Hypothalamus (tissue), 51 donors: ENCODE results near the gene ADGRL3.
A peak's percentile ranks its signal among the peaks of the same experiment; 100 is the strongest.
"Not testable (repeated sequence)": the region's sequence is repeated elsewhere in the genome, so short reads cannot be mapped to it uniquely, and the experiment has no call there.

Source experiments
- DNase-seq, 51 donors: peaks; one replicate each; lab custom pipeline; 2025; lab: John Stamatoyannopoulos, UW

Gene ADGRL3

DNA sequence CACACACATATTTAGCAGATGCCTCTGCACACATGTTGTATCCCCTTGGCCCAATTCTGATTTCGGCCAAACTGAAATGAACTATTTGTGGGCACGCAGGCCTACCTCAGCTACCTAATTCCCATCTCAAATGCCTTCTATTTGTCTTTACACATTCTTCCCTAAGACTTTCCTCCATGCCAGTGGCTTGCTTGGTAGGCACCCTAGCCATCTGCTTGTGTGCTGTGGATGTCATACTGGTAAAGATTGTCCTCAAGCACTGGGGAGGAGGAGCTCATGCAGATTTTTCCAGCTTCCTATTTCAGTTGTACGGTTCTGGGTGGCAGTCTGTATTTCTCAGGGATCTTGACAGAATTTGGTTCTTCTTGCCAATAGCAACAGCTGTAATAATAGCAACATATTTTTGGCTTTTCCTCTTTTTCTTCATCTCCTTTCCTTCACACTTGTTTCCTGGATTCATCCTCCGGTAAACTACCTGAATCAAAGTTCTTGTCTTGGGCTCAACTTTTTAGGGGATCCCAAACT lies 514.3 kb downstream of the ADGRL3 start:
- DNase-seq: no peak

DNA sequence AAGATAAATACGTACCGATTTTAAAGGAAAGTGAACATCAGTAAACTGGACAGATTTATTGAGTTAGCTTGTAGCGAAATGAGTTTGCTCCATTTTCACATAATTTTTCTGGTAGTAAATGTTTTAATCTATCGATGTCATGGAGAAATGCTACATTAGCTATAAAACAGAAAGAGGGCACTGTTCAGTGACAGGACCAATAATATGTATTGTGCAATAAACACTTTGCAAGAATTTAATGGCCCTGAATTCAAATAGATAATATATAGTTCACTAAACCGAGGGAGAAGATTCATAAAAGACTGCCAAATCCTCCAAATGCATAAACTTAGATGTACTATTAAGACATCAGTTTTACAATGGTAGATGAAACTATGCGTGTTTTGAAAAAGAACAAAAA lies 516.3 kb downstream of the ADGRL3 start:
- no peak for DNase-seq

DNA sequence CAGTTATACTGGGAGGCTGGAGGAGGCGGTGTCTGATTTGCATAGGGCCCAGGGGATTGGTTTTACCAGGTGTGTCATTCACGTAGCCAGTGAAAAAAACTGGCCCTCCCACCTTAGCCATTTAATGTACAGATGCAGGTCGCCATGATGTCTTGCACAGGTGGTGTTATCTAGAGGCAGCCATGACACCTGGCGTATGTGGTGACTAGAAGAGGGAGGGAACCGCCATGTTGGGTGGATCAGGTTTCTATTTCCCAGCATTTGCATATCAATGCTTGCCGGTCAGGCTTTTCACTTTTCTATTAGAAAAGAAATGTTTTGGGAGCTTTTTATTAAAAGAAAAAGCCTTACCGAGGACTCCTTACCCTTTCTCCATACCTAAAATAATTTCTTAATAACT lies 523.4 kb downstream of the ADGRL3 start:
- no peak for DNase-seq

DNA sequence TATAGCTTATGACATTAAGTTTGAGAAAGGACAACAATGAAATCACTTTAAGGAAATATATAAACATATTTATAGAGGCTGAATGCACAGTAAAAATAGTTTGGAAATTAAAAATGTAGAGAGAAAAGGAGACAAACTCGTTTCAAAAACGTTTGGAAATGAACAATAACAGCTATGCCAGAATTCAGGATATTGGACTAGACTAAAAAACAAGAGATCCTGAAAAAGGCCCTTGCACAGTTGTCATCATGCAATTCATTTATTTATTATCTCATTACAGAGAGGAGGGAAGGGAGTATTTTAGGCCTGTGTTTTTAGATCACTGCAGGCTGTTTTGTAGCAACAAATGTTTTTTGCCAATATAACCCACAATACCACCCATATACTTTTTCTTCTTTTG lies 527.2 kb downstream of the ADGRL3 start:
- DNase-seq: no peak

DNA sequence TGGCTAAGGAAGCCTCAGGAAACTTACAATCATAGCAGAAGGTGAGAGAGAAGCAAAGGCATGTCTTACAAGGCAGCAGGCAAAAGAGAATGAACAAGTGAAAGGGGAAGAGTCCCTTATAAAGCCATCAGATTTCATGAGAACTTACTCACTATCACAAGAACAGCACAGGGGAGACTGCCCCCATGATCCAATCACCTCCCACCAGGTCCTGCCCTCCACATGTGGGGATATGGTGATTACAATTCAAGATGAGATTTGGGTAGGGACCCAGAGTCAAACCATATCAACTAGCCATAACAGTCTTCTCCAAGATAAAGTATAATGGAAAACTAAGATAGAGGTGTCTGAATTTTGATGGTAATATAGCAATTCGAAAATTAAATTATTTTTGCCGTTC lies 534.3 kb downstream of the ADGRL3 start:
- DNase-seq: no peak

DNA sequence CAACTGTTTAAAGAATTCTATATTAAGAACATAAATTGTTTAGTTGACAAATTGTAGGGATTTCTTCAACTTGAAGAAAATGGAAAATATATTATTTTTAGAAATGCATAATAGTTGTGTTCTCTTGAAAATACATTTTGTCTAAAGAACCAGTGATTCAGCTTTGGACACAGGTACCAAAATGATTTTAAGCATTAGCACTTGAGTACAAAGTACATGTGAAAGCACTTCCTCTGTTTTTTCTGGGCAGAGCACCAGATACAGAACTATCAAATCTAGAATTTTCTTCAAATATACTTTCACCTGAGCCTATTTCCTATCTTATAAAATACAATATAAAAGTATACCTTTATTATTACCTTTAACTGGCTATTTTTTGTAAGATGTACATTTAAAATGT lies 539.8 kb downstream of the ADGRL3 start:
- no peak for DNase-seq

DNA sequence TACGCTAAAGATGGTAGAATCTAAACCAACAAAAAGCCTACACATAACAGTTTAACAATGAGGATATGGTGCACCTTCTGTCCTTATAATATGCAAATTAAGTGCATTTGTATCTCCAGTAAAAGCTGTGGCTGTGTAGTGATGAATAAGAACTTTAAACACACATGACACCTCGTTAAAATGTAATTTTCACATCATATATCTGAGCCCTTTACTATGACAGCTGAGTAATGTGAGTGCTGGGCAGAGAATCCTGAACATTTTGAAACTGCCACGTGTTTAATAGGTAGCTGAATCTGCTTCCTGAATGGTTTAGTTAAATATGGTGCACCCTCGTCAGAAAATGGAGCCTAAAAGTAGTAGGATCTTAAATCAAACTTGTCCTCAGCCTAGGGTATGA lies 540.8 kb downstream of the ADGRL3 start:
- DNase-seq: peak in 2 of 51 donors; percentile 2 to 30

DNA sequence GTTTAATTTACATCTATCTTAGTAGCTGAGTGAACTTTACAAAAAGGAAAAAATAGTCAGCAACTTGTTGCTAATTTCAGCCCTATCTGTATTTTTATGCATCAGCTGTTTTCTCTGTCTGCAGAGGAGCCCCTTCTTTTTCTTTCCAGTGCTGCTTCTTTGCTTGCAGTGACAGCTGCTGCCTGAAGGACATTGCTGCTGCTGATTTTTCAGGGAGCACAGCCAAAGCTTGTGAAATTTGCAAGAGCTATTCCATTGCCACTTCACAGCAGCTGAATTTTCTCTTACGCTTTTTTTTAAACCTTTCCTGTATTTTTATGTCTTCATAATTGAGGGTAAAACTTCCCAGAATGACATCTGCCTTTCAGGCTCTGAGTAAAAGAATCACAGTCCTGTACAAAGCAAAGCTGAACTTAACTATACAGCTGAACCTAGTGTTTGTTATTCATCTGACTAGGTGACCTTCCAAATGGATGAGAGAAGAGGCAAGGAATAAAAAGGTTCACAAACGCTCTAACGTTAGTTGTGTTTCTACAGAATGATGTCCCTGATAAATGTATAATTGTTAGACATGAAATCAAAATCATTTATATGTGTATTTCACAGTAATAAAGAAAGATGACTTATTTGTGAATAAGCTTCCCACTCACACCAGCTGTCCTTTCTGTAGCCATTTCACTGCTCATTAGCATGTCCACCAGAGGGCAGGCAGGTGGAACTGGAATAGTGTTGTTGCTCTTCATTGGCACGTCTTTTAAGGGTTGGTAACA lies 541.4 kb downstream of the ADGRL3 start:
- DNase-seq: peak in 25 of 51 donors; percentile 1 to 57 (median 12)

DNA sequence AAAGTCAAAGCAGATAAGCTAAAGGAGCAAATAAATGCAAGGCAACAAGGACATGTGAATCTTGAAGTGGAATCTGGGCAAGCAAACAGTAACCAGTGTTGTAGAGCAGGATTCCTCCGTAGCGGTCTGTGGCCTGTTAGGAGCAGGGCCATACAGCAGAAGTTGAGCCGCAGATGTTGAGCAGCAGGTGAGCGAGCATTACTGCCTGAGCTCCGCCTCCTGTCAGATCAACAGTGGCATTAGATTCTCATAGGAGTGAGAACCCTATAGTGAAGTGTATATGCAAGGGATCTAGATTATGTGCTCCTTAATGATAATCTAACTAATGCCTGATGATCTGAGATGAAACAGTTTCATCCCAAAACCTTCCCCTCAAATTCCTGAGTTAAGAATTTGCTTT lies 550.7 kb downstream of the ADGRL3 start:
- DNase-seq: no peak

DNA sequence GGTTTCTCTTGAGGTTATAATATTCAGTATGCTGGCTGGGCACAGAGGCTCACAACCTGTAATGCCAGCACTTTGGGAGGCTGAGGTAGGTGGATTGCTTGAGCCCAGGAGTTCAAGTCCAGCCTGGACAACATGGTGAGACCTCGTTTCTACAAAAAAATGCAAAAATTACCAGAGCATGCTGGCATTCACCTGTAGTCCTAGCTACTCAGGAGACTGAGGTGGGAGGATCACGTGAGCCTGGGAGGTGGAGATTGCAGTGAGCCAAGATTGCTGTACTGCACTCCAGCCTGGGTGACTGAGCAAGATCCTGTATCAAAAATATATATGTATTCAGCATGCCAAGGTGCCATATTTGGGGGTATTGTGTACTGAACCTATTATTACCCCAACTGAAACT lies 552.5 kb downstream of the ADGRL3 start:
- DNase-seq: no peak

DNA sequence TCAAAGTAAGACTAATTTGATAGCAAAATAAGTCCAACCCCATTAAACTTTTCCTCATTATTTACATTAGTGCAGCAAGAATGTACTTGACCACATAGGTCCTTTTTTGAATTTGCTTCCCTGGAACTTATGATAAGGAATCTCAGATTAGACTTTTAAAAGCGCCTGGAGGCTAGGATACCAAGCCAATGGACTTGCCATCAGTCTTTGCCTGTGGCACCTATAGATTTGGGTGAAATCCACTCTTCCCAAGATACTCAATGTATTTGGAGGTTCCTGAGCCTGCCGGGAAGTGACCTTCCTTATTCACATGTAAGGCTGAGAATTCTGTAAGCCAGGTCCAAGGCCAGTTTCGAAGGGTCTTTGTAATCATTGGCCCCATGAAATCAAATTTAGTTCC lies 553.6 kb downstream of the ADGRL3 start:
- no peak for DNase-seq

DNA sequence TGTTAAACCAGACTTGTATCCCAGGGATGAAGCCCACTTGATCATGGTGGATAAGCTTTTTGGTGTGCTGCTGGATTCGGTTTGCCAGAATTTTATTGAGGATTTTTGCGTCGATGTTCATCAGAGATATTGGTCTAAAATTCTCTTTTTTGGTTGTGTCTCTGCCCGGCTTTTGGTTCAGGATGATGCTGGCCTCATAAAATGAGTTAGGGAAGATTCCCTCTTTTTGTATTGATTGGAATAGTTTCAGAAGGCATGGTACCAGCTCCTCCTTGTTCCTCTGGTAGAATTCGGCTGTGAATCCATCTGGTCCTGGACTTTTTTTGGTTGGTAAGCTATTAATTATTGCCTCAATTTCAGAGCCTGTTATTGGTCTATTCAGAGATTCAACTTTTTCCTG lies 556.8 kb downstream of the ADGRL3 start:
- not testable (repeated sequence) for DNase-seq

DNA sequence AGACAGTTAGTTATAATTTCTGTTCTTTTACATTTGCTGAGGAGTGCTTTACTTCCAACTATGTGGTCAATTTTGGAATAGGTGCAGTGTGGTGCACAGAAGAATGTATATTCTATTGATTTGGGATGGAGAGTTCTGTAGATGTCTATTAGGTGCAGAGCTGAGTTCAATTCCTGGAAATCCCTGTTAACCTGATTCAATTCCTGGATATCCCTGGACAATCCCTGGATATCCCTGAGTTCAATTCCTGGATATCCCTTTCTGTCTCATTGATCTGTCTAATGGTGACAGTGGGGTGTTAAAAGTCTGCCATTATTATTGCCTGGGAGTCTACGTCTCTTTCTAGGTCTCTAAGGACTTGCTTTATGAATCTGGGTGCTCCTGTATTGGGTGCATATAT lies 557.9 kb downstream of the ADGRL3 start:
- not testable (repeated sequence) for DNase-seq

DNA sequence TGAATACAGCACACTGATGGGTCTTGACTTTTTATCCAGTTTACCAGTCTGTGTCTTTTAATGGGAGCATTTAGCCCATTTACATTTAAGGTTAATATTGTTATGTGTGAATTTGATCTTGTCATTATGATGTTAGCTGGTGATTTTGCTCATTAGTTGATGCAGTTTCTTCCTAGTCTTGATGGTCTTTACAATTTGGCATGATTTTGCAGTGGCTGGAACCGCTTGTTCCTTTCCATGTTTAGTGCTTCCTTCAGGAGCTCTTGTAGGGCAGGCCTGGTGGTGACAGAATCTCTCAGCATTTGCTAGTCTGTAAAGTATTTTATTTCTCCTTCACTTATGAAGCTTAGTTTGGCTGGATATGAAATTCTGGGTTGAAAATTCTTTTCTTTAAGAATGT lies 558.5 kb downstream of the ADGRL3 start:
- DNase-seq: not testable (repeated sequence)

DNA sequence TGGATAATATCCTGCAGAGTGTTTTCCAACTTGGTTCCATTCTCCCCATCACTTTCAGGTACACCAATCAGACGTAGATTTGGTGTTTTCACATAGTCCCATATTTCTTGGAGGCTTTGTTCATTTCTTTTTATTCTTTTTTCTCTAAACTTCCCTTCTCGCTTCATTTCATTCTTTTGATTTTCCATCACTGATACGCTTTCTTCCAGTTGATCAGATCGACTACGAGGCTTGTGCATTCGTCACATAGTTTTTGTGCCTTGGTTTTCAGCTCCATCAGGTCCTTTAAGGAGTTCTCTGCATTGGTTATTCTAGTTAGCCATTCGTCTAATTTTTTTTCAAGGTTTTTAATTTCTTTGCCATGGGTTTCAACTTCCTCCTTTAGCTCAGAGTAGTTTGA lies 559.1 kb downstream of the ADGRL3 start:
- not testable (repeated sequence) for DNase-seq

DNA sequence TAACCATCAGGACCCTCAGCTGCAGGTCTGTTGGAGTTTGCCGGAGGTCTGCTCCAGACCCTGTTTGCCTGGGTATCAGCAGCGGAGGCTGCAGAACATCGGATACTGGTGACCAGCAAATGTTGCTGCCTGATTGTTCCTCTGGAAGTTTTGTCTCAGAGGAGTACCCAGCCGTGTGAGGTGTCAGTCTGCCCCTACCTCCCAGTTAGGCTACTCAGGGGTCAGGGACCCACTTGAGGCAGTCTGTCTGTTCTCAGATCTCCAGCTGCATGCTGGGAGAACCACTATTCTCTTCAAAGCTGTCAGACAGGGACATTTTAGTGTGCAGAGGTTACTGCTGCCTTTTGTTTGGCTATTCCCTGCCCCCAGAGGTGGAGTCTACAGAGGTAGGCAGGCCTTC lies 559.8 kb downstream of the ADGRL3 start:
- DNase-seq: not testable (repeated sequence)

DNA sequence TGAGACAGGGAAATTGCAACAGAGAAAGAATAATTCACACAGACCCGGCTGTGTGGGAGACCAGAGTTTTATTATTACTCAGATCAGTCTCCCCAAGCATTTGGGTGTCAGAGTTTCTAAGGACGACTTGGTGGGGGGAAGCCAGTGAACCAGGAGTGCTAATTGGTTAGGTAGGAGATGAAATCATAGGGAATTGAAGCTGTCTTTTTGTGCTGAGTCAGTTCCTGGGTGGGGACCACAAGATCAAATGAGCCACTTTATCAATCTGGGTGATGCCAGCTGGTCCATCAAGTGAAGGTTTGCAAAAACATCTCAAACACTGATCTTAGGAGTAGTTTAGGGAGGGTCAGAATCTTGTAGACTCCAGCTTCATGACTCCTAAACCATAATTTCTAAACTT lies 560.7 kb downstream of the ADGRL3 start:
- DNase-seq: no peak

DNA sequence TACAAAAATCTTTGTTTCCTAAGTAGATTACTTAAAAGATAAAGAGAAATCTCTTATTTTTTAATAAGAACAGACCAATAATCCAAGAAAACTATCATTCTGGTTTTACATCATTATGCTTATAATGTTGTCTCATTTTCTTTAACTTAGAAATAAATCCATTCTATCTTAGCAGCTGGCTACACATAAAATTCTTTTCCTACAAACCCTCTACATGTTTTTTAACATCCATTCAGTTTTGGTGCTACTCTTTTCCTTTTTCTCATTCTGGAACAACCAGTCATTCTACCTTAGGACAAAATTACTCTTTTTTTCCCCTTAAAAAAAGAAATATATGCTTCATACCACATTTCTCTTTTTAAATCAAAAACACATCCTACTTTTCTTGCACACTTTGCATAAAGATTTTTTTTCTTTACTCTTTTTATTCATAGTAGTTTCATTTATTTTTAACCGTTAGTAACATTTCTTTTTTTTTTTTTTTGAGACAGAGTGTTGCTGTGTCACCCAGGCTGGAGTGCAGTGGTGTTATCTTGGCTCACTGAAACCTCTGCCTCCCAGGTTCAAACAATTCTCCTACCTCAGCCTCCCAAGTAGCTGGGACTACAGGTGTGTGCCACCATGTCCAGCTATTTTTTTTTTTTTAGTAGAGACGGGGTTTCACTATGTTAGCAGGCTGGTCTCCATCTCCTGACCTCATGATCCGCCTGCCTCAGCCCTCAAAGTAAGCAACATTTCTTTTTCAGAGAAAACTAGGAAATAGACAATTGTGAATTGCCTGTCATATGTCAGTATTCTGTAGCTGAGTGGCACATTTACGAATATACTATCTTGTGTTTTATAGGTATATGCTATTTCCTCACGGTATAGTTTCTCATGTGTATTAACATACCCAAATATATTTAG lies 562.8 kb downstream of the ADGRL3 start:
- DNase-seq: no peak

DNA sequence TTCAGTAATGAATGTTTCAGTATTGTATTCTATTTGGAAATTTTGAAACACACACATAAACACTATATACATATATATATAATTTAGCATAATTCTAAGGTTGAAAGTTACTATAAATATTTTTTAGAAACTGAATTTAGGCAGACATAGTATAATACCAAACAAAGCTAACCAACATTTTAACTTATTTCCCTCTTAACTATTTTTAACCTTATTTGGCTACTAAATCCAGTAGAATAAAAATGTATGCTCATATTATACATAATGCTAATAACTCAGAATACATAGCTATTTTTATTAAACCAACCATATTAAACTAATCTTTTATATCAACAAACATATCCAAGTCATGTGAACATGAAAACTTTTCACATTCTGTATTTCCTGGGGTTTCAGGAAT lies 563.6 kb downstream of the ADGRL3 start:
- DNase-seq: no peak

DNA sequence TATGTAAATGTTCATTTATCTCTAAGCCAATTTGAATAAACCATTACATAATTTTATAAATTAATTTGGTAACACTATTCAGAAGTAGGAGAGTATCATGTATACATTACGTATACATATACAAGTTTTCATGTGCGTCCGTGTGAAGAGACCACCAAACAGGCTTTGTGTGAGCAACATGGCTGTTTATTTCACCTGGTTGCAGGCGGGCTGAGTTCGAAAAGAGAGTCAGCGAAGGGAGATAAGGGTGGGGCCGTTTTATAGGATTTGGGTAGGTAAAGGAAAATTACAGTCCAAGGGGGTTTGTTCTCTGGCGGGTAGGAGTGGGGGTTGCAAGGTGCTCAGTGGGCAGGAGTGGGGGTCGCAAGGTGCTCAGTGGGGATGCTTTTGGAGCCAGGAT lies 564.0 kb downstream of the ADGRL3 start:
- DNase-seq: not testable (repeated sequence)

DNA sequence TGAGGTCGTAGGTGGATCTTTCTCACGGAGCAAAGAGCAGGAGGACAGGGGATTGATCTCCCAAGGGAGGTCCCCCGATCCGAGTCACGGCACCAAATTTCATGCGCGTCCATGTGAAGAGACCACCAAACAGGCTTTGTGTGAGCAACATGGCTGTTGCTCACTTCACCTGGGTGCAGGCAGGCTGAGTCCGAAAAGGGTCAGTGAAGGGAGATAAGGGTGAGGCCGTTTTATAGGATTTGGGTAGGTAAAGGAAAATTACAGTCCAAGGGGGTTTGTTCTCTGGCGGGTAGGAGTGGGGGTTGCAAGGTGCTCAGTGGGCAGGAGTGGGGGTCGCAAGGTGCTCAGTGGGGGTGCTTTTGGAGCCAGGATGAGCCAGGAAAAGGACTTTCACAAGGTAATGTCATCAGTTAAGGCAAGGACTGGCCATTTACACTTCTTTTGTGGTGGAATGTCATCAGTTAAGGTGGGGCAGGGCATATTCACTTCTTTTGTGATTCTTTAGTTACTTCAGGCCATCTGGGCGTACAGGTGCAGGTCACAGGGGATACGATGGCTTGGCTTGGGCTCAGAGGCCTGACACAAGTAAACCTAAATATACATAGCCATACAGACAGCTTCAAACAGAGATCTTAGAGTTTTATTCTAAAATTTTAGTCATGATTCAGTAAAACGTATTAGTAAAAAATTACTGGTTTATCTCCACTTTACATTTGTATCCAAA lies 569.5 kb downstream of the ADGRL3 start:
- DNase-seq: not testable (repeated sequence)
